GM12864 (cell line): ENCODE data around the gene ONECUT3.
"Not testable (repeated sequence)": the region's sequence is repeated elsewhere in the genome, so short reads cannot be mapped to it uniquely, and the experiment has no call there.

ENCODE experiments used
- DNase-seq: peaks from one replicate; pipeline ENCODE4 v3.0.0-alpha.2; 2011; ENCODE audit warnings: low read depth
- H3K4me3 ChIP-seq: 2 replicates; pipeline ENCODE4 v1.5.1; 2011; ENCODE audit warnings: mild to moderate bottlenecking, low read depth, low read length, control low read depth
- TF ChIP-seq, protein P1 (sequence below): IDR thresholded peaks from 2 replicates; pipeline ENCODE4 v1.5.1; 2011; ENCODE audit warnings: low read depth, mild to moderate bottlenecking, moderate library complexity, low read length, control low read depth, inconsistent platforms; ENCODE audit errors: missing control alignments

Gene ONECUT3

DNA sequence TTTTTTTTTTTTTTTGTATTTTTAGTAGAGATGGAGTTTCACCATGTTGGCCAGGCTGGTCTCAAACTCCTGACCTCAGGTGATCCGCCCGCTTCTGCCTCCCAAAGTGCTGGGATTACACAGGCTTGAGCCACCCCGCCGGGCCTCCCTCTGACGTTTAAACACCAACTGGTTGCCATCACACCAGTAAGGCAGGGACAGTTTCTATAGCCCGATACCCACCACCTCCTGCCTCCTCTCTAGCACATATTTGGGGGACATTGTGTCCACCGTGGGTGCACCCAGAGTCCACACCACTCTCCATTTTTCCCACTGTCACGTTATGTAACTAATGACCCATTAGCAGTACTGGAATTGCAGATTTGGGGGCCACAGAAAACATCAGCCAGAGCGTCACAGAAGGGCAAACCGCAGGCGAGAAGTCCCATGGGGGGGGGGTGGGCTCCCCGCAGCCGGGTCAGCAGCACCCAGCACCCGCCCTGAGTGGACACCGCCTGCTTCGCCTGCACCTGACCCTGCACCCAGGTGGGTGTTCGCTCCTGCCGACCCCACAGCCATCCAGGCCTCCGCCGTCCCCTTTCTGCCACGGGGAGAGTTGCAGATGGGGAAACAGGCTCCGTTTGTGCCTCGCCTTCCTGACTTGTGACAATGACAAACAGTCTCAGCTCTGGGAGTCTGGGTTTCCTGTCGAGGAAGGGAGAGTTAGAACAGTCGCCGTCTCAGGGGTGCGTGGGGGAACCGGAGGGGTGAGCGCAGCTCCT, 3.6 kb downstream of the ONECUT3 start:
- no peak overlapping the region for H3K4me3 ChIP-seq
- DNase-seq: no peak
- TF ChIP-seq, protein P1, sequence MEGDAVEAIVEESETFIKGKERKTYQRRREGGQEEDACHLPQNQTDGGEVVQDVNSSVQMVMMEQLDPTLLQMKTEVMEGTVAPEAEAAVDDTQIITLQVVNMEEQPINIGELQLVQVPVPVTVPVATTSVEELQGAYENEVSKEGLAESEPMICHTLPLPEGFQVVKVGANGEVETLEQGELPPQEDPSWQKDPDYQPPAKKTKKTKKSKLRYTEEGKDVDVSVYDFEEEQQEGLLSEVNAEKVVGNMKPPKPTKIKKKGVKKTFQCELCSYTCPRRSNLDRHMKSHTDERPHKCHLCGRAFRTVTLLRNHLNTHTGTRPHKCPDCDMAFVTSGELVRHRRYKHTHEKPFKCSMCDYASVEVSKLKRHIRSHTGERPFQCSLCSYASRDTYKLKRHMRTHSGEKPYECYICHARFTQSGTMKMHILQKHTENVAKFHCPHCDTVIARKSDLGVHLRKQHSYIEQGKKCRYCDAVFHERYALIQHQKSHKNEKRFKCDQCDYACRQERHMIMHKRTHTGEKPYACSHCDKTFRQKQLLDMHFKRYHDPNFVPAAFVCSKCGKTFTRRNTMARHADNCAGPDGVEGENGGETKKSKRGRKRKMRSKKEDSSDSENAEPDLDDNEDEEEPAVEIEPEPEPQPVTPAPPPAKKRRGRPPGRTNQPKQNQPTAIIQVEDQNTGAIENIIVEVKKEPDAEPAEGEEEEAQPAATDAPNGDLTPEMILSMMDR: no peak

DNA sequence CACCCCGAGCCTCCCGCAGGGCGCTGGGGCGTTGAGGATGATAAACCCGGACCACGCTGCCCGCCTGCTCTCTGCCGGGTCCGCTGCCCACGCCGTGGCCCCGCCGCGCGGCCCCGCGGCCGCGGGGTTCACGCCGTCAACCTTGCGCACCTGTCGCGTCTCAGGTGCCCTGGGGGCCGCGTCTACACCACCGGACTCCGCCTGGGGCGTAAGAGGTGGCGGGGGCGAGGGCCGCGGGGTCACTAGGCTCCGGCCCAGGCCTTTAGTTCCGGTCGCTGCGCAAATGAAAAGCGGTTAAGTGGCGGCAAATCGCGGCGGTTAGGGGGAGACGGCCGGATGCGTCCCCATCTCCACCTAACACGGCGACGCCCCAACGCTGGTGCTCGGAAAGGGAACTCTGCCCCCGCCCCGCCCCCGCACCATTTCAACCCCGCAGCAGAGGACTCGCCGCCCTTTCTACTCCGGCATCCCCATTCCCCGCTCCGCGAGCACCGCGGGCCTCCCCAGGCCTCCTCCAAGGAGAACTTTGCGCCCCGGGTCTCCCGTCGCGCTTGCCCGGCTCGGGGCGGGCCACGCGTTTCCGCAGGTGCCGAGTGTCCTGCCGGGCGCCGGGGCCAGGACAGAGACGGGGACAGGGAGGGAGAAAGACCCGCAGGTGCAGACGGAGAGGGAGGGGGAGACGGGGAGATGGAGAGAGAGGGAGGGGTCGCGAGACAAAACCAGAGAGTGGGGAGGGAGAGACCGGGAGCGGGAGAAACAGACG, 4.3 kb downstream of the ONECUT3 start:
- no peak overlapping the region for H3K4me3 ChIP-seq
- TF ChIP-seq, protein P1: no peak
- DNase-seq: no peak

DNA sequence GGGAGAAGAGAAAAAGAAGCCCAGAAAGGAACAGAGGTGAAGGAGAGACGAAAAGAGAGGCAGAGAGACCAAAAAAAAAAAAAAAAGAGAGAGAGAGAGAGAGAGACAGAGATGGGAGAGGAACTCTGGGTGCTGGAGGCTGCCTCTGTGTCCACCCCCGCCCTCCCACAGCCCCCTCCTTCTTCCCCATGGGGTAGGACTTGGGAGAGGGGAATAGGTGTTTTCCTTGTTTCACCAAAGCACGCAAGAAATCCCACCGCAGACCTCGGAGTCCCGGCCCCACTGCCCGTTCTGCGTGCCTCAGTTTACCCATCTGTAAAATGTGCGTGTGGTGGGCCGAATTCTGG, 4.9 kb downstream of the ONECUT3 start:
- H3K4me3 ChIP-seq: no peak overlapping the region
- TF ChIP-seq, protein P1: no peak
- DNase-seq: no peak

DNA sequence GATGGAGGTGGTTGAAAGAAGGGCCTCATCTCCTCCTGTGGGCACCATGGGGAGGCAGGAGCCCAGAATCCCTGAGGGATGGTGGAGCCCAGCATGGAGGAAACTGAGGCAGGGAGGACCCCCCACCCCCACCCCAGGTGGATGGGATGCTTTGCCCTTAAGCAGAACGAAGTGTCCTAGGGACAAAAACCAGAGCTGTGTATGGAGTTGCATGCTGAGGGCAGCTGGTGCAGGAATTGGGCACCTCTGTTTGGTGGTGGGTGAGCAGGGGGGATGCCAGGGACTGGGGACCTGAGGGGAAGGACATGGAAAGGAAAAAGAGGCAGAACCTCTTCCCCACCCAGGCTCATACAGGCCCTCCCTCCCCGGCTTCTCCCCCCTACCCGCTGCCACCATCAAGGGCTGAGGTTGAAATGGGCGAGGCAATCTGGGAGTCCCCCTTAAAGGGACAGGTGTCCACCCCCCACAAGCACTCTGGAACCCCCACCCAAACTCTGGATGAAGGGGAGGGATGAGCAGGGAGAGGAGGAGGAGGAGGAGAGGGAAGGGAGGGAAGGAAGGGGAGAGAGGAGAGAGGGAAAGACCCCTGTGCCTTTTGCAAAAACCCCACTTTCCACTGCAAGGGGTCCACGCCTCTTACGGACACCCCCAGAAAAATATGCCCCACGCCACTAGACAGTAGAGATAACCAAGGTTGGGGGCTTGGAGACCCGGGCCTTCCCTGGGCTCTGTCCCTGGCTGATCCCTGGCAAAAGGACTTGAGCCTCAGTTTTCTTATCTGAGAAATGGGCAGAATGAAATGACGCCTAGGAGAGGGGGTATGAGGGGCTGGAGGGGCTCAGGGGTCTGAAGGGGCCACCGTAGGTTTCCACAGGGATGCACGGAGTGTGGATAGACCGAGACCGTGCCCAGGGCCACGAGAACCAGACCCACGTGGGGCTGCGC, 5.9 kb downstream of the ONECUT3 start:
- TF ChIP-seq, protein P1: no peak
- no peak for DNase-seq
- no peak overlapping the region for H3K4me3 ChIP-seq

DNA sequence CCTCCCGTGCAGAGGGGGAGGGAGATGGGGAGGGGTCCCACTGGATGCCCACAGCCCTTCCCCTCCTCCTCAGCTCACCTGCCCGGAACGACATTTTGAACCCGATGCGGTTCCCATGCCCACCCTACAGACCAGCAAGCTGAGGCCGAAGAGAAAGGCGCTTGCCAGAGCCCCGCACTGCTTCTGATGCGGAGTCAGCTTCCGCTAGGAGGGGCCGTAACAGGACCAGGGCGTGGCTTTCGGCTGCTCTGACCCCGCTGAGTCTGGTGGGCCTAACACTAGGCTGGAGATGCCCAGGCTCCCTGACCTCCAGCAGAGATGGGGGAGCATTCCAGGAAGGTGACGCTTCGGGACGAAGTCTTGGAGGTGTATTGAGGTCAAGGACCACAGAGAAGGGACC, 6.7 kb downstream of the ONECUT3 start:
- H3K4me3 ChIP-seq: no peak overlapping the region
- DNase-seq: no peak
- TF ChIP-seq, protein P1: no peak

DNA sequence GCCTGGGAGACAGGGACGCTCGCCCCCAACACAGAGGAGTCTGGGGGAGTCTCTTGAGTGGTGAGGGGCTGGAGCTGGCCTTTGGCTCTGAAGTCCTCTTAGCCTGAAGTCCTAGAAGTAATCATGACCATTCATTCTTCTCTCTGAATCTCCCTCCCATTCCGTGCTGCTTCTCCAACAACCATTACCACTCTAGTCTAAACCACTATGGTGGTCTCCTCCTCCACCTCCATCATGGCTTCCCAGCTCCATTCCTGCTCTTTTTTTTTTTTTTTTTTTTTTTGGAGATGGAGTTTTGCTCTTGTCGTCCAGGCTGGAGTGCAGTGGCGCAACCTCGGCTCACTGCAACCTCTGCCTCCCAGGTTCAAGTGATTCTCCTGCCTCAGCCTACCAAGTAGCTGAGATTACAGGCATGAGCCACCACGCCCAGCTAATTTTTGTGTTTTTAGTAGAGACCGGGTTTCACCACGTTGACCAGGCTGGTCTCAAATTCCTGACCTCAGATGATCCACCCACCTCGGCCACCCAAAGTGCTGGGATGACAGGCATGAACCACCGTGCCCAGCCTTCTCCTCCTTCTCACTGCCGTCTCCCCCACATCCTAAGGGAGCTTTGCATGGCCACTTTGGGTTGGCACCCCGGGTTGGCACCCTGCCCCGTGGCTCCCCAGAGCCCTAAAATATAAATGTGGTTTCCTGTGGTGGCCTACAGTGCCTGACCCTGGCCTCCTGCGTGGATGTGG, 7.7 kb downstream of the ONECUT3 start:
- not testable (repeated sequence) for H3K4me3 ChIP-seq, DNase-seq
